Measurements from ENCODE around the gene LRP1-AS.

LRP1-AS gene

DNA sequence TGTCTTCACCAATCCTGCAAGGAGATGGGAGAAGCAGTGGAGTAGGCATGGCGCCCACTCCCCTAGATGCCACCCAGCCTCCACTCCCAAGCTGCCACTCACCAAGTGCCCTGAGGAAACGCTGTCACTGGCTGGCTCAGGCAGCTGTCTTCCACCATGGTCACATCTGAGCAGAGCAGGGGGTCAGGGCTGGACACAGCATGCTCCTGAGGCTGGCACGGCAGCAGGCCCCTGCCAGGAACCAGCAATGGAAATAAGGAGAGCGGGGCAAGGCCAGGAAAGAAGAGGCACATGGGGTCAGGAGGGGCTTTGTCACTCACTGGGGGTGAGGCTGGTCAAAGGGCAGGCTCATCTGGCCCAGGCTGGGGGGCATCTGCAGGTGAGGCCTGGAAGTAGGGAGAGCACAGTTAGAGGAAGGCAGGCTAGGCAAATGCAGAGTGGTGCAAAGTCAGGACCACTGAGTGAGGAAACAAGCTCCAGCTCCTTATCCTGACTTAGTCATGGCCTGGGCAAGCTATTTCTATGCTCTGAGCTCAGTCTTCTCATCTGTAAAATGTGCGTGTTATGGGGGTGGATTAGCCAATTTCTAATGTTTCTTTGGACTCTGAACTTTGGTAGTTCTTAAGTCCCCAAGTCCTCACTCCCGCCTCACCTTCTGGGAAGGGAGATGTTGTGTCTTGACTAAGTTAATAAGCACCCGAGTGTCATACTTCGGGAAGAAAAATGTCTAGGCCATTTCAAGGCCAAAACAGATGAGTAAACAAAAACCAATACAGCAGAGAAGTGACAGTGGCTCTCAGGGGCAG, 50.5 kb downstream of the LRP1-AS start:
- H3F3A ChIP-seq (ENCODE audit: insufficient read depth, low read length), result no peaks in the 10 kb centered on the region
- H3K4me1 ChIP-seq (ENCODE audit: low read length), result no peaks in the 10 kb centered on the region
- H4K20me1 ChIP-seq (ENCODE audit: insufficient read depth, low read length), result no peaks in the 10 kb centered on the region
- H3K4me3 ChIP-seq (ENCODE audit: low read length), result no peak overlapping the region
- H2AFZ ChIP-seq (ENCODE audit: low read length), result no peak overlapping the region
- no peaks in the 10 kb centered on the region for H3K9me2 ChIP-seq (replicated peaks; ENCODE audit: insufficient read depth, low read length)
- no peak for DNase-seq
- no peaks in the 10 kb centered on the region for H3K36me3 ChIP-seq (replicated peaks; ENCODE audit: insufficient read depth, low read length)
- H3K4me2 ChIP-seq (ENCODE audit: low read depth, low read length), result no peak overlapping the region
- no peak overlapping the region for H3K27ac ChIP-seq (ENCODE audit: low read length)
- H3K27me3 ChIP-seq (replicated peaks; ENCODE audit: insufficient read depth, low read length), result no peaks in the 10 kb centered on the region
- no peaks in the 10 kb centered on the region for H3K79me2 ChIP-seq (ENCODE audit: low read length)
- TF ChIP-seq EZH2 (optimal IDR thresholded peaks at IDR 0.05; ENCODE audit: low read depth, low read length) (no peak), EZH2phosphoT487 (IDR thresholded peaks at IDR 0.05; ENCODE audit: low read length) (no peak), CTCF (IDR thresholded peaks at IDR 0.05; ENCODE audit: low read length) (no peak)
- H3K9me3 ChIP-seq (replicated peaks; ENCODE audit: insufficient read depth, low read length), result no peaks in the 10 kb centered on the region
- no peak overlapping the region for H3K9ac ChIP-seq (ENCODE audit: low read length)

DNA sequence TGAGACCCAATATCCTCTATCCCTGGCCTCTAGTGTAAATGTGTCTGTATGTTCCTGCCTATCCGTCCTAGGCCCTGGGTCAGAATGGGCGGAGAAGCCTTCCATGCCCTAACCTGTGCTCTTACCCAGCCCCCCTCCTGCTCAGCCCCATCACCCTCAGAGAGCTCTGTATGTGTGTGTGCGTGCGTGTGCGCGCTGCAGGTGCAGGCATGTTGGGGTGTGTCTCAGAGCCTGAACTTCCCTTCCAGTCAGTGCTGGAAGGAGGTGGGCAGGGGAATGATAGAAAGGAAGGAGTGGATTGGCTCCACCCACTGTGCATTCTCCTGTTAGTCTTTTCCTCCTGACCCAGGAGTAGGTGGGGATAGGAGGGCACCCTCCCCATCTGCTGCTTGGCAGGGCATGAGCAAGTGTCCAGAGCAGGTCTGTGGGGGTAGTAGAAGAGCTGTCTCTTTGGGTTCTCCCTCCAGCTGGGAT, 51.3 kb downstream of the LRP1-AS start:
- Histone ChIP-seq H4K20me1 (ENCODE audit: insufficient read depth, low read length) (no peaks in the 10 kb centered on the region), H3K36me3 (replicated peaks; ENCODE audit: insufficient read depth, low read length) (no peaks in the 10 kb centered on the region), H3K4me1 (ENCODE audit: low read length) (no peaks in the 10 kb centered on the region), H3K9me2 (replicated peaks; ENCODE audit: insufficient read depth, low read length) (no peaks in the 10 kb centered on the region), H3F3A (ENCODE audit: insufficient read depth, low read length) (no peaks in the 10 kb centered on the region), H3K27me3 (replicated peaks; ENCODE audit: insufficient read depth, low read length) (no peaks in the 10 kb centered on the region), H2AFZ (ENCODE audit: low read length) (no peak overlapping the region), H3K9me3 (replicated peaks; ENCODE audit: insufficient read depth, low read length) (no peaks in the 10 kb centered on the region), H3K79me2 (ENCODE audit: low read length) (no peaks in the 10 kb centered on the region), H3K4me3 (ENCODE audit: low read length) (no peak overlapping the region), H3K9ac (ENCODE audit: low read length) (no peak overlapping the region), H3K27ac (ENCODE audit: low read length) (no peak overlapping the region), H3K4me2 (ENCODE audit: low read depth, low read length) (no peak overlapping the region)
- DNase-seq, result no peak
- no peak for TF ChIP-seq EZH2phosphoT487 (IDR thresholded peaks at IDR 0.05; ENCODE audit: low read length)
- no peak for TF ChIP-seq CTCF (IDR thresholded peaks at IDR 0.05; ENCODE audit: low read length)
- no peak for TF ChIP-seq EZH2 (optimal IDR thresholded peaks at IDR 0.05; ENCODE audit: low read depth, low read length)

DNA sequence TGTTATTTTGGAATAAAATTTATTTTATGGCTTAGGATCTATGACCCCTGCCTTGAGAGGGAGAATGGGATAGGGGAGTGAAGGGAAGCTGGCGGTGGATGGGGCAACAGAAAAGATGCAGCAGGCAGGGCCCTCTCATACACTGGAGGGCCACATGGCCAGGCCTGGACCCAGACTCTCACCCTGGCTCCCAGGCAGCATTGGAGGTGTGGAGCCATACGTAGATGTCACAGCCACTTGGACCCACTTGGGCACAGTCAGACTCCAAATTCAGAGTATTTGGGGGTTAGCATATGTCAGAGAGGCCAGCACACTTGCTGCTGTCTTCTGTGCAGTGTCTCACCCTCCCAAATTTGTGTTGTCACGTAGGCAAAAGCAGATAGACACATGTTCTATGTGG, 52.0 kb downstream of the LRP1-AS start:
- Histone ChIP-seq H3K27me3 (replicated peaks; ENCODE audit: insufficient read depth, low read length) (no peaks in the 10 kb centered on the region), H3K9me2 (replicated peaks; ENCODE audit: insufficient read depth, low read length) (no peaks in the 10 kb centered on the region), H3K4me1 (ENCODE audit: low read length) (no peaks in the 10 kb centered on the region), H3K9ac (ENCODE audit: low read length) (no peak overlapping the region), H3K4me3 (ENCODE audit: low read length) (no peak overlapping the region), H3K9me3 (replicated peaks; ENCODE audit: insufficient read depth, low read length) (no peaks in the 10 kb centered on the region), H3K4me2 (ENCODE audit: low read depth, low read length) (no peak overlapping the region), H3K79me2 (ENCODE audit: low read length) (no peaks in the 10 kb centered on the region), H3K36me3 (replicated peaks; ENCODE audit: insufficient read depth, low read length) (no peaks in the 10 kb centered on the region), H4K20me1 (ENCODE audit: insufficient read depth, low read length) (no peaks in the 10 kb centered on the region), H2AFZ (ENCODE audit: low read length) (no peak overlapping the region), H3F3A (ENCODE audit: insufficient read depth, low read length) (no peaks in the 10 kb centered on the region), H3K27ac (ENCODE audit: low read length) (no peak overlapping the region)
- DNase-seq, result no peak
- TF ChIP-seq CTCF (IDR thresholded peaks at IDR 0.05; ENCODE audit: low read length) (no peak), EZH2 (optimal IDR thresholded peaks at IDR 0.05; ENCODE audit: low read depth, low read length) (no peak), EZH2phosphoT487 (IDR thresholded peaks at IDR 0.05; ENCODE audit: low read length) (no peak)

Measured in MM.1S (cell line).